HS-5 (cell line): ENCODE results near the gene IGF2BP3.

Source experiments
- DNase-seq: peaks from one replicate; pipeline ENCODE4 v3.0.0-alpha.2; 2012; ENCODE audit warnings: low read depth

The IGF2BP3 gene

DNA sequence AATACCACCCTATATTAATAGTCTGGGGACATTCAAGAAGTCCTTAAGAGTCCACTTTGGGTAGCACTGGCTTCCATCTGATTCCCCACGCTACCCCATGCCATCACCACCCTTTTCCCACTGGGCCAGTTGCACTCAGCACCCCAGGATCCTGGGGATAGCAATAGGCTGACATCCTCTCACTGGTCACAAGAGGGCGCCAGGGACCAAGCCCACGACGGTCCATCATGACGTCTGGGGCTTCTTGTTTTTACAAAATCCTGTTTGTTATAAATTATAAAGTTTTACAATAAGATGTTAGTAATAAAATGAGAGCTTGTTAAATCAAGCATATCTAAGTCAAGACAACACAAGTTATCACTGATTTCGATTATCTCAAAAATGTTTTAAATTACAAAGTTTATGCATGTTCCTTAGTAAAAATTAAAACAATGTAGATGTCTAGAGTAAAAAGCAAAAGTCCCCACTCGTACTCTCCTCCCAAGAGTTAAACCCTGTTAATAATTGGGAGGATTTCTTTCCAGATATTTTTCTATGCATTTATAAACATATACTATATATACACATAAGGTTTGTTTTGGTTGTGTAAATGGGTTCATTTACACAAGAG, 208.3 kb downstream of the IGF2BP3 start:
- no peak for DNase-seq

DNA sequence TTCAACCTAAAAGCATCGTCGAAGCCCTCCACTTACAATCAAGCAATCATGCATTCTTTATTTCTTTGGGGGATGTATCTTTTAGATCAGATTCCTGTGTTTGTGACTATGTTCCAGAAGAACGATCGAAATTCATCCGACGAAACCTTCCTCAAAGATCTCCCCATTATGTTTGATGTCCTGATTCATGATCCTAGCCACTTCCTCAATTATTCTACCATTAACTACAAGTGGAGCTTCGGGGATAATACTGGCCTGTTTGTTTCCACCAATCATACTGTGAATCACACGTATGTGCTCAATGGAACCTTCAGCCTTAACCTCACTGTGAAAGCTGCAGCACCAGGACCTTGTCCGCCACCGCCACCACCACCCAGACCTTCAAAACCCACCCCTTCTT, 209.9 kb downstream of the IGF2BP3 start:
- no peak for DNase-seq
